Measurements from ENCODE around the gene MAGEB17. TPM values are rescaled to one million over a fixed set of nuclear protein-coding genes. Genes with fewer than 3 reads are reported as not detected.

Gene MAGEB17, protein sequence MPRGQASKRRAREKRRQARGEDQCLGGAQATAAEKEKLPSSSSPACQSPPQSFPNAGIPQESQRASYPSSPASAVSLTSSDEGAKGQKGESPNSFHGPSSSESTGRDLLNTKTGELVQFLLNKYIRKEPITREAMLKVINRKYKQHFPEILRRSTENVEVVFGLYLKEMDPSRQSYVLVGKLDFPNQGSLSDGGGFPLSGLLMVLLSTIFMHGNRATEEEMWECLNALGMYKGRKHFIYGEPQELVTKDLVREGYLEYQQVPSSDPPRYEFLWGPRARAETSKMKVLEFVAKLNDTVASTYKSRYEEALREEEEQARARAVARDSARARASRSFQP
- not detected for total RNA-seq

GRCh38 chrX:16167181-16167580 lies at the start of gene MAGEB17:
TSS of gene MAGEB17 (plus strand) at chrX:16167481. CDS start at chrX:16170383, 2,902 bp downstream.
- WGBS, 2 donors = 75 to 79% methylated on average over 4 to 5 of the region's 5 CpGs
- no peak for TF ChIP-seq POLR2AphosphoS5 (IDR thresholded peaks at IDR 0.05)
- no peak for TF ChIP-seq EP300 (IDR thresholded peaks at IDR 0.05)
- no peak for TF ChIP-seq POLR2A (IDR thresholded peaks at IDR 0.05)
- no peak for TF ChIP-seq CTCF (IDR thresholded peaks at IDR 0.05)
- Histone ChIP-seq H3K36me3 (no peaks in the 10 kb centered on the region), H3K27me3 (no peaks in the 10 kb centered on the region), H3K4me1 (no peaks in the 10 kb centered on the region), H3K27ac (no peak within 1 kb of the TSS), H3K4me3 (no peak within 1 kb of the TSS), H3K9me3 (no peaks in the 10 kb centered on the region)
- no peak for DNase-seq
- ATAC-seq (ENCODE audit: low FRiP score in 2 of 2) = no peak

GRCh38 chrX:16119353-16120220 lies 47.7 kb upstream of the MAGEB17 start:
- no peak overlapping the region for H3K27ac ChIP-seq
- H3K9me3 ChIP-seq = peaks cover 0 to 12% (median 0%) of the 10 kb centered on the region in 4 donors
- ATAC-seq (ENCODE audit: low FRiP score in 2 of 2) (no peak), DNase-seq (no peak)
- H3K4me1 ChIP-seq = no peaks in the 10 kb centered on the region
- 55 to 65% methylated on average over 5 of the region's 5 CpGs for WGBS, 2 donors
- TF ChIP-seq EP300 (IDR thresholded peaks at IDR 0.05) (no peak), POLR2AphosphoS5 (IDR thresholded peaks at IDR 0.05) (no peak)
- H3K4me3 ChIP-seq = no peak overlapping the region
- H3K27me3 ChIP-seq = no peaks in the 10 kb centered on the region
- H3K36me3 ChIP-seq = no peaks in the 10 kb centered on the region

- H3K36me3 ChIP-seq = no peaks in the 10 kb centered on the region
- DNase-seq (no peak), ATAC-seq (ENCODE audit: low FRiP score in 2 of 2) (no peak)
- no peak overlapping the region for H3K4me3 ChIP-seq
- H3K27me3 ChIP-seq = no peaks in the 10 kb centered on the region
- H3K9me3 ChIP-seq = peaks cover 0 to 12% (median 0%) of the 10 kb centered on the region in 4 donors
- no peak overlapping the region for H3K27ac ChIP-seq
- TF ChIP-seq EP300 (IDR thresholded peaks at IDR 0.05) (no peak), CTCF (IDR thresholded peaks at IDR 0.05) (no peak), POLR2AphosphoS5 (IDR thresholded peaks at IDR 0.05) (no peak), POLR2A (IDR thresholded peaks at IDR 0.05) (no peak)
- H3K4me1 ChIP-seq = no peaks in the 10 kb centered on the region
- 78 to 94% methylated on average over 3 of the region's 3 CpGs for whole genome bisulfite sequencing, 2 donors
These were observed 46.9 kb upstream of the MAGEB17 start for GRCh38 chrX:16120431-16120830.

DNA sequence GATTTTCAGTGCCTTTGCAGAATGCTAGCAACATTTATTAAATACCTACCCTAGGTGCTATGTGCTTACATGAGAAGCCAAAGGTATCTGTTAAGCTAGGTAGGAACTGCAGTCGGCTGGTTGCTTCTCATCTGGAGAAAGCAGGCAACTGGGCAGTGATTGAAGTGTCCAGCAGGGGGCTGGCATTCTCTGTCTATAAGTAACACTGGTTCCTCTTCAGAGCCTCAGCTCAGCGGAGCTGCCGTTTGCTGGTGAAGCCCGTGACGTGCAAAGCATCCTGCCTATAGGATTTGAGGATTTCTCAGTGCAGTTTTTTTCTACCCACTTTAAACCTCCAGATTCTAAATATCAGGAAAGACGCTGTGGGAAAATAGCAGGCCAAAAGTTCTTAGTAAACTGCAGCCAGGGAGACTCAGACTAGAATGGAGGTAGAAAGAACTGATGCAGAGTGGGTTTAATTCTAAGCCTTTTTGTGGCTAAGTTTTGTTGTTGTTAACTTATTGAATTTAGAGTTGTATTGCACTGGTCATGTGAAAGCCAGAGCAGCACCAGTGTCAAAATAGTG lies 44.0 kb upstream of the MAGEB17 start, which contains the start of gene GRPR:
TSS of gene GRPR (plus strand) at position 344 of the 565 bp plus-strand sequence. CDS start 389 bp downstream, outside the sequence.
- Histone ChIP-seq H3K4me3 (no peak within 1 kb of the TSS), H3K4me1 (no peaks in the 10 kb centered on the region), H3K27ac (no peak within 1 kb of the TSS), H3K27me3 (no peaks in the 10 kb centered on the region), H3K9me3 (peaks cover 0 to 12% (median 0%) of the 10 kb centered on the region in 4 donors), H3K36me3 (no peaks in the 10 kb centered on the region)
- 0 to 3% methylated on average over 1 to 6 of the region's 6 CpGs for WGBS, 2 donors
- TF ChIP-seq CTCF (IDR thresholded peaks at IDR 0.05) (peak in 5 of 6 experiments; percentile 46 to 68 (median 61)), POLR2A (IDR thresholded peaks at IDR 0.05) (no peak)
- ATAC-seq (ENCODE audit: low FRiP score in 2 of 2) (peak; percentile 82 to 85), DNase-seq (peak in 1 of 2 donors; percentile 77)

- Histone ChIP-seq H3K4me1 (no peaks in the 10 kb centered on the region), H3K4me3 (no peak overlapping the region), H3K27me3 (no peaks in the 10 kb centered on the region), H3K9me3 (peaks cover 0 to 5% (median 0%) of the 10 kb centered on the region in 4 donors), H3K36me3 (no peaks in the 10 kb centered on the region), H3K27ac (no peak overlapping the region)
- WGBS, 2 donors = 60 to 72% methylated on average over 3 to 7 of the region's 7 CpGs
- no peak for ATAC-seq (ENCODE audit: low FRiP score in 2 of 2)
- no peak for DNase-seq
- no peak for TF ChIP-seq POLR2A (IDR thresholded peaks at IDR 0.05)
- TF ChIP-seq POLR2AphosphoS5 (IDR thresholded peaks at IDR 0.05) = no peak
- no peak for TF ChIP-seq CTCF (IDR thresholded peaks at IDR 0.05)
- TF ChIP-seq EP300 (IDR thresholded peaks at IDR 0.05) = no peak
These were observed 43.1 kb upstream of the MAGEB17 start for GRCh38 chrX:16124201-16124600.
